H9 (cell line): Measurements from ENCODE around the gene OGFOD3. TPM values are rescaled to one million over a fixed set of nuclear protein-coding genes. Genes with fewer than 3 reads are reported as not detected.

Experiments used
- DNase-seq: peaks from one replicate; pipeline ENCODE4 v3.0.0-alpha.2; 2017
- H2AFZ ChIP-seq: one replicate; pipeline ENCODE4 v1.6.1; 2013; ENCODE audit warnings: mild to moderate bottlenecking, low read length, control low read depth, moderate library complexity
- H2AK5ac ChIP-seq: 2 replicates; pipeline ENCODE4 v1.6.1; 2013; ENCODE audit warnings: low read length, control low read depth, mixed read lengths; ENCODE audit not compliant: insufficient read length
- H2BK120ac ChIP-seq: one replicate; pipeline ENCODE4 v1.6.1; 2013; ENCODE audit warnings: low read depth, mild to moderate bottlenecking, low read length, control low read depth, inconsistent platforms; ENCODE audit not compliant: poor library complexity, severe bottlenecking
- H2BK12ac ChIP-seq: 2 replicates; pipeline ENCODE4 v1.6.1; 2013; ENCODE audit warnings: low read length, control low read depth, mixed read lengths, low read depth; ENCODE audit not compliant: insufficient read length
- H2BK15ac ChIP-seq: 2 replicates; pipeline ENCODE4 v1.6.1; 2013; ENCODE audit warnings: low read depth, low read length, control low read depth
- H2BK20ac ChIP-seq: one replicate; pipeline ENCODE4 v1.6.1; 2013; ENCODE audit warnings: low read depth, mild to moderate bottlenecking, low read length, control low read depth, inconsistent platforms; ENCODE audit not compliant: poor library complexity, severe bottlenecking
- H2BK5ac ChIP-seq: 2 replicates; pipeline ENCODE4 v1.6.1; 2013; ENCODE audit warnings: low read length, control low read depth, mixed read lengths; ENCODE audit not compliant: insufficient read length
- H3K14ac ChIP-seq: 2 replicates; pipeline ENCODE4 v1.6.1; 2013; ENCODE audit warnings: low read length, control low read depth; ENCODE audit not compliant: insufficient read depth
- H3K18ac ChIP-seq: 2 replicates; pipeline ENCODE4 v1.6.1; 2013; ENCODE audit warnings: low read depth, mild to moderate bottlenecking, mixed read lengths, low read length, control low read depth; ENCODE audit not compliant: insufficient read length
- H3K23ac ChIP-seq: 2 replicates; pipeline ENCODE4 v1.6.1; 2013; ENCODE audit warnings: low read length, control low read depth, mixed read lengths, low read depth; ENCODE audit not compliant: insufficient read length
- H3K23me2 ChIP-seq: 2 replicates; pipeline ENCODE4 v1.6.1; 2013; ENCODE audit warnings: low read depth, mild to moderate bottlenecking, mixed read lengths, low read length, control low read depth; ENCODE audit not compliant: insufficient read length, poor library complexity, severe bottlenecking
- H3K27ac ChIP-seq: 2 replicates; pipeline ENCODE4 v1.5.1; 2013; ENCODE audit warnings: low read length, control low read depth, mixed read lengths, low read depth; ENCODE audit not compliant: insufficient read length
- H3K27me3 ChIP-seq: 2 replicates; pipeline ENCODE4 v1.6.1; 2013; ENCODE audit warnings: low read length, control low read depth, inconsistent platforms; ENCODE audit not compliant: insufficient read depth
- H3K4ac ChIP-seq: 2 replicates; pipeline ENCODE4 v1.6.1; 2013; ENCODE audit warnings: low read depth, mild to moderate bottlenecking, control low read depth, inconsistent platforms, low read length, moderate library complexity
- H3K4me1 ChIP-seq: 2 replicates; pipeline ENCODE4 v1.6.1; 2013; ENCODE audit warnings: low read length, control low read depth, inconsistent platforms; ENCODE audit not compliant: insufficient read depth
- H3K4me2 ChIP-seq: 2 replicates; pipeline ENCODE4 v1.6.1; 2013; ENCODE audit warnings: low read length, control low read depth, mixed read lengths; ENCODE audit not compliant: insufficient read length, insufficient read depth
- H3K56ac ChIP-seq: 2 replicates; pipeline ENCODE4 v1.6.1; 2013; ENCODE audit warnings: low read depth, mild to moderate bottlenecking, mixed read lengths, low read length, control low read depth; ENCODE audit not compliant: insufficient read length
- H3K79me1 ChIP-seq: 2 replicates; pipeline ENCODE4 v1.6.1; 2013; ENCODE audit warnings: low read depth, mild to moderate bottlenecking, moderate library complexity, low read length, control low read depth, inconsistent platforms; ENCODE audit not compliant: insufficient read depth, poor library complexity, severe bottlenecking
- H3K79me2 ChIP-seq: 2 replicates; pipeline ENCODE4 v1.6.1; 2013; ENCODE audit warnings: low read length, control low read depth, inconsistent platforms; ENCODE audit not compliant: insufficient read depth
- H3K9ac ChIP-seq: 2 replicates; pipeline ENCODE4 v1.6.1; 2013; ENCODE audit warnings: low read length, control low read depth, mixed read lengths; ENCODE audit not compliant: insufficient read length; ENCODE audit errors: extremely low read depth
- H3K9me3 ChIP-seq: one replicate; pipeline ENCODE4 v1.6.1; 2013; ENCODE audit warnings: low read depth, low read length, inconsistent platforms; ENCODE audit not compliant: control insufficient read depth
- H3T11ph ChIP-seq: one replicate; pipeline ENCODE4 v1.6.1; 2013; ENCODE audit warnings: mild to moderate bottlenecking, low read length, control low read depth, inconsistent platforms
- H4K20me1 ChIP-seq: one replicate; pipeline ENCODE4 v1.6.1; 2013; ENCODE audit not compliant: control insufficient read depth, insufficient read length, insufficient read depth
- H4K5ac ChIP-seq: 2 replicates; pipeline ENCODE4 v1.6.1; 2013; ENCODE audit warnings: low read depth, mild to moderate bottlenecking, mixed read lengths, low read length, control low read depth; ENCODE audit not compliant: insufficient read length
- H4K8ac ChIP-seq: replicated peaks from 2 replicates; pipeline ENCODE4 v1.6.1; 2013; ENCODE audit warnings: low read length, control low read depth, mixed read lengths, low read depth; ENCODE audit not compliant: insufficient read length
- H4K91ac ChIP-seq: 2 replicates; pipeline ENCODE4 v1.6.1; 2013; ENCODE audit warnings: low read depth, mild to moderate bottlenecking, moderate library complexity, mixed read lengths, low read length, control low read depth; ENCODE audit not compliant: insufficient read length
- H3K27ac Mint-ChIP-seq, 3 experiments: 2 replicates in 2 of 3; 3 replicates in 1 of 3; pipeline ENCODE4 v1.8.0; 2020 to 2021; ENCODE audit warnings: mixed read lengths in 3 of 3, mild to moderate bottlenecking in 1 of 3, moderate library complexity in 1 of 3
- H3K27me3 Mint-ChIP-seq: 2 replicates; pipeline ENCODE4 v1.8.0; 2021; ENCODE audit warnings: low read depth, mild to moderate bottlenecking, moderate library complexity, mixed read lengths
- H3K36me3 Mint-ChIP-seq, 3 experiments: 2 replicates in 2 of 3; 3 replicates in 1 of 3; pipeline ENCODE4 v1.8.0; 2020 to 2021; ENCODE audit warnings: low read depth in 3 of 3, mixed read lengths in 3 of 3; ENCODE audit not compliant: insufficient read depth in 1 of 3
- H3K4me1 Mint-ChIP-seq, 2 experiments: 2 replicates each; pipeline ENCODE4 v1.8.0; 2020; ENCODE audit warnings: mixed read lengths in 2 of 2
- H3K4me3 Mint-ChIP-seq, 2 experiments: 2 replicates in 1 of 2; 3 replicates in 1 of 2; pipeline ENCODE4 v1.8.0; 2020 to 2021; ENCODE audit warnings: mild to moderate bottlenecking in 2 of 2, mixed read lengths in 2 of 2, moderate library complexity in 1 of 2
- H3K9me3 Mint-ChIP-seq, 2 experiments: 2 replicates in 1 of 2; 3 replicates in 1 of 2; pipeline ENCODE4 v1.8.0; 2020; ENCODE audit warnings: mild to moderate bottlenecking in 2 of 2, mixed read lengths in 2 of 2, moderate library complexity in 1 of 2
- WGBS: extraction: QIAGEN DNeasy Blood & Tissue Kit; methylation state at CpG from one replicate; pipeline ENCODE4 v1.1.7; 2013; ENCODE audit warnings: missing lambda C conversion rate, low lambda C conversion rate, mixed read lengths; ENCODE audit not compliant: insufficient read length; ENCODE audit errors: extremely low coverage; 5-methylcytosine and 5-hydroxymethylcytosine counted together
- total RNA-seq: library from RNA; stranded (reverse); gene quantifications from 2 replicates; pipeline ENCODE4 v1.2.1, GENCODE V29; 2021
- TF ChIP-seq, protein P1 (sequence below): fragments of 200-600 bp; sonication (generic); conservative IDR thresholded peaks from 3 replicates; pipeline ENCODE4 v1.8.0; 2021; ENCODE audit warnings: antibody characterized with exemption, mild to moderate bottlenecking

Gene OGFOD3
- total RNA-seq, 1 experiment from 2014 or later, result 27.8 TPM

DNA sequence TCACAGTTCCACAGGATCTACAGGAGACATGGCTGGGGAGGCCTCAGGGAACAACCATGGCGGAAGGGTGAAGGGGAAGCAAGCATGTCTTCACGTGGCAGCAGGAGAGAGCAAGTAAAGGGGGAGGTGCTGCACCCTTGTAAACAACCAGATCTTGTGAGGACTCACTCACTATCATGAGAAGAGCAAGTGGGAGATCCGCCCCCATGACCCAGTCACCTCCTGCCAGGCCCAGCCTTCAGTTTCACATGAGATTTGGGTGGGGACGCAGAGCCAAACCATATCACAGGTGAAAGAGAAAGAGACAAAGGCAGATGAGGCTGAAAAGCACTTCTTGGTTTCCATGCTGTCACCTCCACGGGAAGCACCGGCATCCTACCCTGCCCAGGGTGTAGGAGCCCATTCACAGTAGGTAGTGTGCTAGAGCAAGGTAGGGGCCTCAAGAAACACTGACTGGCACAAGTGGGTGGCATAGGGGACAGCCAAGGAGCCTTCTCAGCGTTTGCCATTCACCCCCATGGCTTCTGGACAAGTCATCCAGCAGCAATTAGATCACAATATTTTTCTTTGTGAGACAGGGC, 46.7 kb upstream of the OGFOD3 start:
- Histone ChIP-seq H3K27me3 (no peaks in the 10 kb centered on the region), H2BK12ac (no peak overlapping the region), H3K27ac (no peak overlapping the region), H3K23me2 (no peaks in the 10 kb centered on the region), H2BK15ac (no peak overlapping the region), H3K56ac (no peak overlapping the region), H3K23ac (no peak overlapping the region), H3K9me3 (no peaks in the 10 kb centered on the region), H2BK5ac (no peak overlapping the region), H3K79me2 (no peaks in the 10 kb centered on the region), H4K8ac (no peak overlapping the region), H4K5ac (no peak overlapping the region), H2BK20ac (no peak overlapping the region), H3K4ac (no peak overlapping the region), H3K9ac (no peak overlapping the region), H4K20me1 (no peaks in the 10 kb centered on the region), H4K91ac (no peak overlapping the region), H3K18ac (no peak overlapping the region), H2AFZ (no peak overlapping the region), H2BK120ac (no peak overlapping the region), H2AK5ac (no peak overlapping the region), H3K4me2 (no peak overlapping the region), H3K4me1 (no peaks in the 10 kb centered on the region), H3K14ac (no peak overlapping the region), H3T11ph (no peak overlapping the region), H3K79me1 (no peaks in the 10 kb centered on the region)
- WGBS, result no CpG with 5 or more reads among the region's 7 CpGs
- TF ChIP-seq, protein P1, sequence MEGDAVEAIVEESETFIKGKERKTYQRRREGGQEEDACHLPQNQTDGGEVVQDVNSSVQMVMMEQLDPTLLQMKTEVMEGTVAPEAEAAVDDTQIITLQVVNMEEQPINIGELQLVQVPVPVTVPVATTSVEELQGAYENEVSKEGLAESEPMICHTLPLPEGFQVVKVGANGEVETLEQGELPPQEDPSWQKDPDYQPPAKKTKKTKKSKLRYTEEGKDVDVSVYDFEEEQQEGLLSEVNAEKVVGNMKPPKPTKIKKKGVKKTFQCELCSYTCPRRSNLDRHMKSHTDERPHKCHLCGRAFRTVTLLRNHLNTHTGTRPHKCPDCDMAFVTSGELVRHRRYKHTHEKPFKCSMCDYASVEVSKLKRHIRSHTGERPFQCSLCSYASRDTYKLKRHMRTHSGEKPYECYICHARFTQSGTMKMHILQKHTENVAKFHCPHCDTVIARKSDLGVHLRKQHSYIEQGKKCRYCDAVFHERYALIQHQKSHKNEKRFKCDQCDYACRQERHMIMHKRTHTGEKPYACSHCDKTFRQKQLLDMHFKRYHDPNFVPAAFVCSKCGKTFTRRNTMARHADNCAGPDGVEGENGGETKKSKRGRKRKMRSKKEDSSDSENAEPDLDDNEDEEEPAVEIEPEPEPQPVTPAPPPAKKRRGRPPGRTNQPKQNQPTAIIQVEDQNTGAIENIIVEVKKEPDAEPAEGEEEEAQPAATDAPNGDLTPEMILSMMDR, result no peak
- no peaks in the 10 kb centered on the region for H3K4me1 Mint-ChIP-seq
- DNase-seq, result no peak
- H3K4me3 Mint-ChIP-seq, result no peak overlapping the region
- no peaks in the 10 kb centered on the region; a peak in 2 of 5 replicates for H3K9me3 Mint-ChIP-seq
- peaks cover 41 to 88% (median 85%) of the 10 kb centered on the region in 3 experiments for H3K36me3 Mint-ChIP-seq
- H3K27me3 Mint-ChIP-seq, result no peaks in the 10 kb centered on the region
- H3K27ac Mint-ChIP-seq, result no peak overlapping the region
